ENCODE results near the gene WDR88. TPM values are rescaled to one million over a fixed set of nuclear protein-coding genes. Genes with fewer than 3 reads are reported as not detected.

The WDR88 gene
- total RNA-seq, 4 donors from 2014 or later, result not detected

- H3K4me1 ChIP-seq, result peaks cover 5 to 12% of the 10 kb centered on the region in 2 donors
- no peak for DNase-seq
- H3K36me3 ChIP-seq, result no peaks in the 10 kb centered on the region
- H3K9me3 ChIP-seq, result no peaks in the 10 kb centered on the region
- intact Hi-C loops (cut with DNase I; ENCODE audit: low total_unique reads), result no loop called here
- H3K27ac ChIP-seq, result no peak overlapping the region
- in situ Hi-C loops (cut with MboI; ENCODE audit: low sequenced_read_pairs in 4 of 4), result no loop called here
- H3K27me3 ChIP-seq, result no peaks in the 10 kb centered on the region
- TF ChIP-seq POLR2A (IDR thresholded peaks at IDR 0.05) (no peak), CTCF (IDR thresholded peaks at IDR 0.05 in 4 of 5, conservative IDR thresholded peaks at IDR 0.05 in 1 of 5) (no peak)
- ATAC-seq, result no peak
- no peak overlapping the region for H3K4me3 ChIP-seq
These were observed 65.7 kb downstream of the WDR88 start for GRCh38 chr19:33197591-33198000.

- Histone ChIP-seq H3K4me1 (peaks cover 5 to 12% of the 10 kb centered on the region in 2 donors), H3K4me3 (no peak overlapping the region), H3K27me3 (no peaks in the 10 kb centered on the region), H3K9me3 (no peaks in the 10 kb centered on the region), H3K27ac (no peak overlapping the region), H3K36me3 (no peaks in the 10 kb centered on the region)
- no peak for ATAC-seq
- no peak for TF ChIP-seq POLR2A (IDR thresholded peaks at IDR 0.05)
- no peak for TF ChIP-seq CTCF (IDR thresholded peaks at IDR 0.05 in 4 of 5, conservative IDR thresholded peaks at IDR 0.05 in 1 of 5)
- in situ Hi-C loops (cut with MboI; ENCODE audit: low sequenced_read_pairs in 4 of 4) (no loop called here), intact Hi-C loops (cut with DNase I; ENCODE audit: low total_unique reads) (no loop called here)
- DNase-seq, result no peak
These were observed 66.3 kb downstream of the WDR88 start for GRCh38 chr19:33198169-33198568.

- DNase-seq, result no peak
- H3K4me3 ChIP-seq, result no peak overlapping the region
- in situ Hi-C loops (cut with MboI; ENCODE audit: low sequenced_read_pairs in 4 of 4) (no loop called here), intact Hi-C loops (cut with DNase I; ENCODE audit: low total_unique reads) (no loop called here)
- no peaks in the 10 kb centered on the region for H3K36me3 ChIP-seq
- H3K9me3 ChIP-seq, result no peaks in the 10 kb centered on the region
- no peaks in the 10 kb centered on the region for H3K27me3 ChIP-seq
- TF ChIP-seq POLR2A (IDR thresholded peaks at IDR 0.05) (no peak), CTCF (IDR thresholded peaks at IDR 0.05 in 4 of 5, conservative IDR thresholded peaks at IDR 0.05 in 1 of 5) (no peak)
- ATAC-seq, result no peak
- no peak overlapping the region for H3K27ac ChIP-seq
- peaks cover 5 to 12% of the 10 kb centered on the region in 2 donors for H3K4me1 ChIP-seq
These were observed 67.7 kb downstream of the WDR88 start for GRCh38 chr19:33199441-33200265.

- in situ Hi-C loops (cut with MboI; ENCODE audit: low sequenced_read_pairs in 4 of 4), result no loop called here
- Histone ChIP-seq H3K9me3 (no peaks in the 10 kb centered on the region), H3K27me3 (no peaks in the 10 kb centered on the region), H3K36me3 (no peaks in the 10 kb centered on the region), H3K4me1 (no peaks in the 10 kb centered on the region), H3K4me3 (no peak overlapping the region), H3K27ac (no peak overlapping the region)
- no peak for TF ChIP-seq CTCF (IDR thresholded peaks at IDR 0.05 in 4 of 5, conservative IDR thresholded peaks at IDR 0.05 in 1 of 5)
- no peak for TF ChIP-seq POLR2A (IDR thresholded peaks at IDR 0.05)
- DNase-seq (no peak), ATAC-seq (no peak)
- intact Hi-C loops (cut with DNase I; ENCODE audit: low total_unique reads), result no loop called here
These were observed 69.6 kb downstream of the WDR88 start for GRCh38 chr19:33201473-33201872.

Measured in gastrocnemius medialis (tissue), 4 donors.